HCT116 (cell line): ENCODE data around the gene CISTR.

Source experiments
- EZH2 ChIP-seq: fragments of 200-600 bp; sonication (generic); IDR thresholded peaks from 2 replicates; pipeline ENCODE4 v1.6.1; 2017; ENCODE audit warnings: antibody characterized with exemption, mixed run types
- MAX ChIP-seq: IDR thresholded peaks from 2 replicates; pipeline ENCODE4 v1.6.1; 2012
- POLR2A ChIP-seq: IDR thresholded peaks from 2 replicates; pipeline ENCODE4 v1.7.0; 2011; ENCODE audit warnings: borderline replicate concordance; ENCODE audit not compliant: insufficient read depth, insufficient read length; ENCODE audit errors: extremely low read depth
- SIN3A ChIP-seq: IDR thresholded peaks from 2 replicates; pipeline ENCODE4 v1.6.1; 2012; ENCODE audit warnings: low read depth
- TF ChIP-seq, protein P1 (sequence below), 3 experiments: fragments of 200-600 bp in 1 of 3; sonication (generic) in 1 of 3; IDR thresholded peaks in 2 of 3; conservative IDR thresholded peaks in 1 of 3; 2 replicates each; pipeline ENCODE4 v1.5.1; 2012 to 2017; ENCODE audit warnings: low read depth in 2 of 3, low read length in 2 of 3, antibody characterized with exemption in 1 of 3, borderline replicate concordance in 1 of 3, control low read depth in 1 of 3, mild to moderate bottlenecking in 1 of 3, mixed read lengths in 1 of 3, mixed run types in 1 of 3, moderate library complexity in 1 of 3; ENCODE audit not compliant: insufficient read depth in 1 of 3
- TF ChIP-seq, protein P2 (sequence below): IDR thresholded peaks from 2 replicates; pipeline ENCODE4 v1.6.1; 2012; ENCODE audit warnings: low read depth

DNA sequence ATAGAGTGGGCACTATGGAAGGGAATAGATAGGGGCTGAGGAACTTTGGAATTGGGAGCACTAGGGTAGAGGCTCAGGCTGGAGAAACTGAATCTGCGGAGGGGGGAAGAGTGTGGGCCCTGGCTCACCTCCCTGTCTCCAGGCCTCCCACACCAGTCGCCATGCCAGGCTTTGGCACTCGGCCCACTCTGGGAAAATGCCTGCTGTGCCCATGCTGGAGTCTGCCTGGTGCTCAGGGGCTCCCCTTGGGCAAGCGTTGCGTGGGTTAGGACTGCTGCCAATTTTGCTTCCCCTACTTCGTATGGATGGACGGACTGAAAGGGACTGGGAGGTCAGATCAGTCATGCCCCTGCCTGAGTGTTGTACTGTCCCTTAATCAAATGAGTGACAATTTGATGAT, 34.6 kb upstream of the CISTR start:
- TF ChIP-seq MAX (no peak), SIN3A (no peak), EZH2 (no peak), POLR2A (no peak)
- TF ChIP-seq, protein P1, sequence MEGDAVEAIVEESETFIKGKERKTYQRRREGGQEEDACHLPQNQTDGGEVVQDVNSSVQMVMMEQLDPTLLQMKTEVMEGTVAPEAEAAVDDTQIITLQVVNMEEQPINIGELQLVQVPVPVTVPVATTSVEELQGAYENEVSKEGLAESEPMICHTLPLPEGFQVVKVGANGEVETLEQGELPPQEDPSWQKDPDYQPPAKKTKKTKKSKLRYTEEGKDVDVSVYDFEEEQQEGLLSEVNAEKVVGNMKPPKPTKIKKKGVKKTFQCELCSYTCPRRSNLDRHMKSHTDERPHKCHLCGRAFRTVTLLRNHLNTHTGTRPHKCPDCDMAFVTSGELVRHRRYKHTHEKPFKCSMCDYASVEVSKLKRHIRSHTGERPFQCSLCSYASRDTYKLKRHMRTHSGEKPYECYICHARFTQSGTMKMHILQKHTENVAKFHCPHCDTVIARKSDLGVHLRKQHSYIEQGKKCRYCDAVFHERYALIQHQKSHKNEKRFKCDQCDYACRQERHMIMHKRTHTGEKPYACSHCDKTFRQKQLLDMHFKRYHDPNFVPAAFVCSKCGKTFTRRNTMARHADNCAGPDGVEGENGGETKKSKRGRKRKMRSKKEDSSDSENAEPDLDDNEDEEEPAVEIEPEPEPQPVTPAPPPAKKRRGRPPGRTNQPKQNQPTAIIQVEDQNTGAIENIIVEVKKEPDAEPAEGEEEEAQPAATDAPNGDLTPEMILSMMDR (IDR thresholded peaks at IDR 0.05 in 2 of 3, conservative IDR thresholded peaks at IDR 0.05 in 1 of 3; ENCODE audit: borderline replicate concordance in 1 of 3, insufficient read depth in 1 of 3, low read depth in 2 of 3, low read length in 2 of 3): no peak
- TF ChIP-seq, protein P2, sequence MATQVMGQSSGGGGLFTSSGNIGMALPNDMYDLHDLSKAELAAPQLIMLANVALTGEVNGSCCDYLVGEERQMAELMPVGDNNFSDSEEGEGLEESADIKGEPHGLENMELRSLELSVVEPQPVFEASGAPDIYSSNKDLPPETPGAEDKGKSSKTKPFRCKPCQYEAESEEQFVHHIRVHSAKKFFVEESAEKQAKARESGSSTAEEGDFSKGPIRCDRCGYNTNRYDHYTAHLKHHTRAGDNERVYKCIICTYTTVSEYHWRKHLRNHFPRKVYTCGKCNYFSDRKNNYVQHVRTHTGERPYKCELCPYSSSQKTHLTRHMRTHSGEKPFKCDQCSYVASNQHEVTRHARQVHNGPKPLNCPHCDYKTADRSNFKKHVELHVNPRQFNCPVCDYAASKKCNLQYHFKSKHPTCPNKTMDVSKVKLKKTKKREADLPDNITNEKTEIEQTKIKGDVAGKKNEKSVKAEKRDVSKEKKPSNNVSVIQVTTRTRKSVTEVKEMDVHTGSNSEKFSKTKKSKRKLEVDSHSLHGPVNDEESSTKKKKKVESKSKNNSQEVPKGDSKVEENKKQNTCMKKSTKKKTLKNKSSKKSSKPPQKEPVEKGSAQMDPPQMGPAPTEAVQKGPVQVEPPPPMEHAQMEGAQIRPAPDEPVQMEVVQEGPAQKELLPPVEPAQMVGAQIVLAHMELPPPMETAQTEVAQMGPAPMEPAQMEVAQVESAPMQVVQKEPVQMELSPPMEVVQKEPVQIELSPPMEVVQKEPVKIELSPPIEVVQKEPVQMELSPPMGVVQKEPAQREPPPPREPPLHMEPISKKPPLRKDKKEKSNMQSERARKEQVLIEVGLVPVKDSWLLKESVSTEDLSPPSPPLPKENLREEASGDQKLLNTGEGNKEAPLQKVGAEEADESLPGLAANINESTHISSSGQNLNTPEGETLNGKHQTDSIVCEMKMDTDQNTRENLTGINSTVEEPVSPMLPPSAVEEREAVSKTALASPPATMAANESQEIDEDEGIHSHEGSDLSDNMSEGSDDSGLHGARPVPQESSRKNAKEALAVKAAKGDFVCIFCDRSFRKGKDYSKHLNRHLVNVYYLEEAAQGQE: no peak
